Measurements from ENCODE around the gene SCGB1C1. TPM values are rescaled to one million over a fixed set of nuclear protein-coding genes. Genes with fewer than 3 reads are reported as not detected.
"Not testable (repeated sequence)": the region's sequence is repeated elsewhere in the genome, so short reads cannot be mapped to it uniquely, and the experiment has no call there.

The SCGB1C1 gene
- total RNA-seq = not detected in 2 replicates
- not detected in 2 replicates for polyA plus RNA-seq

DNA sequence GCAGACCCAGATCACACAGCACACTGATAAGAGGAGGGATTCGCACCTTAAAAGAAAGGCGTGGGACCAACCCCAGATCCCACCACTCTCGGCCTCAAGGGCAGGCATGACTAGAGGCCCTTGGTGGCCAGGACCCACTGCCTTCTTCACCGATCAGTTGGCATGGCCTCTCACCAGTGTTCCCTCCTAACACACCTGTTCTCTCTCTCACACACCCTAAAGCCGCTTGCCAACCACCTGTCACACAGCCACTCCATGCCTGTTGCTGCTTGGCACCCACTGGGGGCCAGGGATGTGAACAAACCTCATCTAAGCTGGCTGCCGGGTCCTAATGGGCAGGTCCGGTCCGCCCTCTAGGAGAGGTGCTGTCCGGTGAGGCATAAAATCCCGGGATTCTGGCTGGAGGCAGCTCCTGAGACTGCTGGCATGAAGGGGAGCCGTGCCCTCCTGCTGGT, at the start of gene SCGB1C1:
Gene SCGB1C1 (plus strand): TSS at position 405 of the 455 bp plus-strand sequence. CDS start 22 bp downstream, at position 427.
- not testable (repeated sequence) for H4K20me1 ChIP-seq (ENCODE audit: insufficient read depth, poor library complexity, severe bottlenecking); H3K9me2 ChIP-seq (replicated peaks; ENCODE audit: insufficient read depth); H2AFZ ChIP-seq; DNase-seq (ENCODE audit: low spot score); H3K27ac ChIP-seq; H3K9me3 ChIP-seq (ENCODE audit: low read depth); H3K4me1 ChIP-seq (ENCODE audit: insufficient read depth); H3K4me2 ChIP-seq; H3K36me3 ChIP-seq (replicated peaks; ENCODE audit: insufficient read depth, low read depth); H3K4me3 ChIP-seq; H3K27me3 ChIP-seq; H3K79me2 ChIP-seq
- WGBS (ENCODE audit: low lambda C conversion rate, missing lambda C conversion rate) = 96% methylated on average over 3 of the region's 11 CpGs

DNA sequence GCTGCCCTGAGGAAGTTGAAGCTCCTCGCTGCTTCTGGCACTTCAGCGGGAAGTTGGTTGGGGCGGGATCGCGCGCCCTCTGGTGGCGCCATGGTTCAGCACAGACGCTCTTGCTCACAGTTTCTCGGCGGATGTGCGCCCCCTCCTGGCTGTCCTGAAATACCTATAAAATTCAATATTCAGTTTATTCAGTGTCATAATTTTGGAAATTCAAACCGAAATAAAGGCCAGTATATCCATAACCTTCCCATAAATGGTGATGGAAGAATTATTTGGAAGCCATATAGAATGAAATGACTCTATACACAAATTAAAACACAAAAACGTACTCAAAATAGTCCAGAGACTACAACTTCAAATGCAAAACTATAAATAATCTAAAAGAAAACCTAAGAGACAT, 12.6 kb upstream of the SCGB1C1 start:
- peak; percentile 14 for TF ChIP-seq CTCF (IDR thresholded peaks at IDR 0.05; ENCODE audit: poor library complexity)
- H3K9me3 ChIP-seq (ENCODE audit: low read depth); H3K79me2 ChIP-seq; H3K27me3 ChIP-seq; H3K36me3 ChIP-seq (replicated peaks; ENCODE audit: insufficient read depth, low read depth); H3K4me1 ChIP-seq (ENCODE audit: insufficient read depth); DNase-seq (ENCODE audit: low spot score); H2AFZ ChIP-seq; H4K20me1 ChIP-seq (ENCODE audit: insufficient read depth, poor library complexity, severe bottlenecking); H3K4me3 ChIP-seq; H3K9me2 ChIP-seq (replicated peaks; ENCODE audit: insufficient read depth); H3K4me2 ChIP-seq; H3K27ac ChIP-seq: not testable (repeated sequence)
- WGBS (ENCODE audit: low lambda C conversion rate, missing lambda C conversion rate) = 0% methylated on average over 1 of the region's 13 CpGs

DNA sequence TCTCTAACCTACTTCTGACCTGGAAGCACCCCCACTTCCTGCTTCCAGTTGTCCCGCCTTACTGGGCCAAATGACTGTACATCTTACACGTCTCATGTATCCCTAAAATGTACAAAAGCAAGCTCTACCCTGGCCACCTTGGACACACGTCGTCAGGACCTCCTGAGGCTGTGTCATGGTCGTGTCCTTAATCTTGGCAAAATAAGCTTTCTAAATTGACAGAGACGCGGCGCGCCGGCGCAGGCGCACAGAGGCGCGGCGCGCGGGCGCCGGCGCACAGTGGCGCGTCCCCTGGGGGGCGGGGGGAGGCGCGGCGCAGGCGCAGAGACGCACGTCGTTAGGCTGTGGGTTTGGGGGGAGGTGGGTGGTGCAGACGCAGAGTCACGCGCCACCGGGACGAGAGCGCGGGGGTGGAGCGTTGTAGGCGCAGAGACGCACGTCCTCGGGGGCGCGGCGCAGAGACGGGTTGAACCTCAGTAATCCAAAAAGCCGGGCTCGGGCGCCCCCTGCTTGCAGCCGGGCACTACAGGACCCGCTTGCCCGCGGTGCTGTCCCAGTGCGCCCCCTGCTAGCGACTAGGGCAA, 3.6 kb upstream of the SCGB1C1 start:
- H3K9me3 ChIP-seq (ENCODE audit: low read depth); H3K27me3 ChIP-seq; H2AFZ ChIP-seq; H3K79me2 ChIP-seq; H3K4me1 ChIP-seq (ENCODE audit: insufficient read depth); H3K36me3 ChIP-seq (replicated peaks; ENCODE audit: insufficient read depth, low read depth); H3K9me2 ChIP-seq (replicated peaks; ENCODE audit: insufficient read depth); H3K4me2 ChIP-seq; H3K4me3 ChIP-seq; H3K27ac ChIP-seq; H4K20me1 ChIP-seq (ENCODE audit: insufficient read depth, poor library complexity, severe bottlenecking); DNase-seq (ENCODE audit: low spot score): not testable (repeated sequence)
- 95% methylated on average over 32 of the region's 55 CpGs for WGBS (ENCODE audit: low lambda C conversion rate, missing lambda C conversion rate)

DNA sequence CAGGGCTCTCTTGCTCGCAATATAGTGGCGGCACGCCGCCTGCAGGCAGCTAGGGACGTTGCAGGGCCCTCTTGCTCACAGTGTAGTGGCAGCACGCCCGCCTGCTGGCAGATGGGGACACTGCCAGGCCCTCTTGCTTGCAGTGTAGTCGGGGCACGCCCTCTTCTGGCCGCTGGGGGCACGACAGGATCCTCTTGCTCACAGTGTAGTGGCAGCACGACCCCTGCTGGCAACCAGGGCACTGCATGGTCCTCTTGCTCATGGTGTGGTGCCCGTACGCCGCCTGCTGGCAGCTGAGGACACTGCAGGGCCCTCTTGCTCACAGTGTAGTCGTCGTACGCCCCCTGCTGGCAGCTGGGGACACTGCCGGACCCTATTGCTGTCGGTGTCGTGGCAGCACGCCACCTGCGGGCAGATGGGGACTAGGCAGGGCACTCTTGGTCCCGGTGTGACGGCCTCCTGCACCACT, 3.0 kb upstream of the SCGB1C1 start:
- 87% methylated on average over 10 of the region's 25 CpGs for WGBS (ENCODE audit: low lambda C conversion rate, missing lambda C conversion rate)
- H3K79me2 ChIP-seq; H4K20me1 ChIP-seq (ENCODE audit: insufficient read depth, poor library complexity, severe bottlenecking); H3K4me1 ChIP-seq (ENCODE audit: insufficient read depth); H3K27me3 ChIP-seq; H3K9me3 ChIP-seq (ENCODE audit: low read depth); H3K9me2 ChIP-seq (replicated peaks; ENCODE audit: insufficient read depth); DNase-seq (ENCODE audit: low spot score); H3K36me3 ChIP-seq (replicated peaks; ENCODE audit: insufficient read depth, low read depth); H3K4me3 ChIP-seq; H2AFZ ChIP-seq; H3K27ac ChIP-seq; H3K4me2 ChIP-seq: not testable (repeated sequence)

DNA sequence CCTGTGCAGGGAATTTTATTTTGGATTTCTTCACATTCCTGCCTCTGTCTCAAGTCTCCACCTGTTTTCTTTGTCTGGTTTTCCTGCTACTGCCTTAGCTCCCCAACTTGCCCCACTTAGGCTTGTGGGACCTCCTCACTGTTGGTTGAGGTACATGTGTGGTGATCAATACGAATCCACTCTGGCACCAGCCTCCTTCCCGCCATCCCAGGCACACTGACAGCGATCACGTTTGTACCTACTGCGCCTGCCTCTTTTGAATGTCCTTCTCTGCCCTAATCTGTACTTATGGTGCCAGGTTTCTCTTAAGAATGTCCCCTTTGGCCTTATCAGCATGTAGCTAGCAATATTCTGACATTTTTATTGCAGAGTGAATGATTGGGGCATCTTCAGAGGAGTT, 2.3 kb upstream of the SCGB1C1 start:
- not testable (repeated sequence) for DNase-seq (ENCODE audit: low spot score); H3K36me3 ChIP-seq (replicated peaks; ENCODE audit: insufficient read depth, low read depth); H3K79me2 ChIP-seq; H3K4me3 ChIP-seq; H3K27me3 ChIP-seq; H2AFZ ChIP-seq; H4K20me1 ChIP-seq (ENCODE audit: insufficient read depth, poor library complexity, severe bottlenecking); H3K4me2 ChIP-seq; H3K9me3 ChIP-seq (ENCODE audit: low read depth); H3K9me2 ChIP-seq (replicated peaks; ENCODE audit: insufficient read depth); H3K27ac ChIP-seq; H3K4me1 ChIP-seq (ENCODE audit: insufficient read depth)
- 85% methylated on average over 5 of the region's 5 CpGs for WGBS (ENCODE audit: low lambda C conversion rate, missing lambda C conversion rate)

Data from hepatocyte (in vitro differentiated cells).